Ureter (tissue), 1 donor: ENCODE results near the gene RPS19BP1. TPM values are rescaled to one million over a fixed set of nuclear protein-coding genes. Genes with fewer than 3 reads are reported as not detected.

Experiments
- DNase-seq: peaks from one replicate; pipeline ENCODE4 v3.0.0-alpha.2; 2020; ENCODE audit warnings: low spot score
- total RNA-seq: library from RNA; stranded (reverse); gene quantifications from one replicate; pipeline ENCODE4 v1.2.4, GENCODE V29; 2023
- donor health status: DM: yes; HTN: yes; CAD: no.

The RPS19BP1 gene
- total RNA-seq, 1 donor from 2014 or later: 43.2 TPM

GRCh38 chr22:39490966-39491680 is 41.4 kb downstream of the RPS19BP1 start:
- no peak for DNase-seq

GRCh38 chr22:39490135-39490798 is 42.3 kb downstream of the RPS19BP1 start:
- peak; percentile 86 for DNase-seq

- DNase-seq: no peak
Measured at GRCh38 chr22:39489094-39490068, 43.2 kb downstream of the RPS19BP1 start.

- DNase-seq: no peak
Measured at GRCh38 chr22:39488563-39489083, 43.9 kb downstream of the RPS19BP1 start.

GRCh38 chr22:39487826-39488520 is 44.6 kb downstream of the RPS19BP1 start:
- DNase-seq: no peak

- no peak for DNase-seq
Measured at GRCh38 chr22:39486951-39487825, 45.4 kb downstream of the RPS19BP1 start.

GRCh38 chr22:39482768-39483167 is 49.8 kb downstream of the RPS19BP1 start:
- DNase-seq: no peak

- DNase-seq: no peak
Measured at GRCh38 chr22:39481595-39481994, 51.0 kb downstream of the RPS19BP1 start.

- no peak for DNase-seq
Measured at GRCh38 chr22:39481054-39481453, 51.5 kb downstream of the RPS19BP1 start.

- DNase-seq: no peak
Measured at GRCh38 chr22:39480557-39480956, 52.0 kb downstream of the RPS19BP1 start.

- no peak for DNase-seq
Measured at GRCh38 chr22:39479254-39479653, 53.3 kb downstream of the RPS19BP1 start.

Other genes starting within 250 kb of the RPS19BP1 start
- 2,529 TPM for gene RPL3, start 213.1 kb downstream of the RPS19BP1 start, total RNA-seq
- gene SYNGR1, start 182.8 kb downstream of the RPS19BP1 start, total RNA-seq: 32.6 TPM
- gene TAB1, start 133.0 kb downstream of the RPS19BP1 start, total RNA-seq: 27.5 TPM
- 12.9 TPM for gene MGAT3, start 75.7 kb downstream of the RPS19BP1 start, total RNA-seq
- 30.1 TPM for gene MIEF1, start 30.5 kb downstream of the RPS19BP1 start, total RNA-seq
- gene ATF4, start 12.2 kb downstream of the RPS19BP1 start, total RNA-seq: 381 TPM
- 0.75 TPM for gene CACNA1I, start 38.0 kb upstream of the RPS19BP1 start, total RNA-seq